ENCODE data around the gene TBX10.

Gene TBX10

GRCh38 chr11:67647471-67647870 is 7.9 kb upstream of the TBX10 start:
- DNase-seq (ENCODE audit: low read depth, low spot score): no peak
- Histone ChIP-seq H3K27me3 (ENCODE audit: insufficient read depth, insufficient read length) (peaks cover 14% of the 10 kb centered on the region), H3K9me3 (ENCODE audit: insufficient read depth, low read length) (peaks cover 15% of the 10 kb centered on the region; the same call in 1 of the 2 replicates), H3K36me3 (ENCODE audit: insufficient read depth, insufficient read length, low read length) (no peaks in the 10 kb centered on the region), H3K9ac (ENCODE audit: insufficient read length, low read depth) (no peak overlapping the region), H3K4me3 (ENCODE audit: insufficient read length, low read depth) (no peak overlapping the region), H3K4me1 (ENCODE audit: insufficient read depth, insufficient read length) (peaks cover 4% of the 10 kb centered on the region)
- TF ChIP-seq ZNF274 (IDR thresholded peaks at IDR 0.05; ENCODE audit: low read depth, low read length) (no peak), SUZ12 (IDR thresholded peaks at IDR 0.05; ENCODE audit: extremely low read depth, insufficient read depth, insufficient read length) (no peak), YY1 (IDR thresholded peaks at IDR 0.05; ENCODE audit: insufficient read depth, insufficient read length) (no peak)

GRCh38 chr11:67646535-67647336 is 7.2 kb upstream of the TBX10 start:
- Histone ChIP-seq H3K9me3 (ENCODE audit: insufficient read depth, low read length) (peaks cover 15% of the 10 kb centered on the region; the same call in 1 of the 2 replicates), H3K4me1 (ENCODE audit: insufficient read depth, insufficient read length) (peaks cover 4% of the 10 kb centered on the region), H3K4me3 (ENCODE audit: insufficient read length, low read depth) (no peak overlapping the region), H3K36me3 (ENCODE audit: insufficient read depth, insufficient read length, low read length) (no peaks in the 10 kb centered on the region), H3K9ac (ENCODE audit: insufficient read length, low read depth) (no peak overlapping the region), H3K27me3 (ENCODE audit: insufficient read depth, insufficient read length) (peaks cover 22% of the 10 kb centered on the region)
- DNase-seq (ENCODE audit: low read depth, low spot score): no peak
- TF ChIP-seq YY1 (IDR thresholded peaks at IDR 0.05; ENCODE audit: insufficient read depth, insufficient read length) (no peak), ZNF274 (IDR thresholded peaks at IDR 0.05; ENCODE audit: low read depth, low read length) (no peak), SUZ12 (IDR thresholded peaks at IDR 0.05; ENCODE audit: extremely low read depth, insufficient read depth, insufficient read length) (no peak)

- Histone ChIP-seq H3K4me1 (ENCODE audit: insufficient read depth, insufficient read length) (peaks cover 4% of the 10 kb centered on the region), H3K27me3 (ENCODE audit: insufficient read depth, insufficient read length) (peaks cover 31% of the 10 kb centered on the region), H3K9ac (ENCODE audit: insufficient read length, low read depth) (no peak overlapping the region), H3K4me3 (ENCODE audit: insufficient read length, low read depth) (no peak overlapping the region), H3K9me3 (ENCODE audit: insufficient read depth, low read length) (peaks cover 15% of the 10 kb centered on the region; the same call in 1 of the 2 replicates), H3K36me3 (ENCODE audit: insufficient read depth, insufficient read length, low read length) (no peaks in the 10 kb centered on the region)
- DNase-seq (ENCODE audit: low read depth, low spot score): no peak
- TF ChIP-seq YY1 (IDR thresholded peaks at IDR 0.05; ENCODE audit: insufficient read depth, insufficient read length): no peak
- TF ChIP-seq SUZ12 (IDR thresholded peaks at IDR 0.05; ENCODE audit: extremely low read depth, insufficient read depth, insufficient read length): no peak
- TF ChIP-seq ZNF274 (IDR thresholded peaks at IDR 0.05; ENCODE audit: low read depth, low read length): no peak
These were observed 6.2 kb upstream of the TBX10 start for GRCh38 chr11:67645521-67646461.

- peaks cover 6% of the 10 kb centered on the region for H3K4me1 ChIP-seq (ENCODE audit: insufficient read depth, insufficient read length)
- H3K9me3 ChIP-seq (ENCODE audit: insufficient read depth, low read length): peaks cover 15% of the 10 kb centered on the region; the same call in 1 of the 2 replicates
- TF ChIP-seq ZNF274 (IDR thresholded peaks at IDR 0.05; ENCODE audit: low read depth, low read length) (no peak), SUZ12 (IDR thresholded peaks at IDR 0.05; ENCODE audit: extremely low read depth, insufficient read depth, insufficient read length) (no peak), YY1 (IDR thresholded peaks at IDR 0.05; ENCODE audit: insufficient read depth, insufficient read length) (no peak)
- H3K36me3 ChIP-seq (ENCODE audit: insufficient read depth, insufficient read length, low read length): no peaks in the 10 kb centered on the region
- no peak overlapping the region for H3K4me3 ChIP-seq (ENCODE audit: insufficient read length, low read depth)
- no peak for DNase-seq (ENCODE audit: low read depth, low spot score)
- H3K27me3 ChIP-seq (ENCODE audit: insufficient read depth, insufficient read length): peaks cover 42% of the 10 kb centered on the region
- H3K9ac ChIP-seq (ENCODE audit: insufficient read length, low read depth): no peak overlapping the region
These were observed 5.2 kb upstream of the TBX10 start for GRCh38 chr11:67644472-67645418.

GRCh38 chr11:67644042-67644441 is 4.5 kb upstream of the TBX10 start:
- peaks cover 48% of the 10 kb centered on the region for H3K27me3 ChIP-seq (ENCODE audit: insufficient read depth, insufficient read length)
- H3K36me3 ChIP-seq (ENCODE audit: insufficient read depth, insufficient read length, low read length): no peaks in the 10 kb centered on the region
- TF ChIP-seq SUZ12 (IDR thresholded peaks at IDR 0.05; ENCODE audit: extremely low read depth, insufficient read depth, insufficient read length): no peak
- TF ChIP-seq YY1 (IDR thresholded peaks at IDR 0.05; ENCODE audit: insufficient read depth, insufficient read length): no peak
- no peak for TF ChIP-seq ZNF274 (IDR thresholded peaks at IDR 0.05; ENCODE audit: low read depth, low read length)
- H3K9ac ChIP-seq (ENCODE audit: insufficient read length, low read depth): no peak overlapping the region
- H3K4me1 ChIP-seq (ENCODE audit: insufficient read depth, insufficient read length): peaks cover 11% of the 10 kb centered on the region
- H3K4me3 ChIP-seq (ENCODE audit: insufficient read length, low read depth): no peak overlapping the region
- DNase-seq (ENCODE audit: low read depth, low spot score): no peak
- H3K9me3 ChIP-seq (ENCODE audit: insufficient read depth, low read length): peaks cover 15% of the 10 kb centered on the region; the same call in 1 of the 2 replicates

All from NT2/D1 (cell line).